Mucosa of rectum (tissue), 2 donors: ENCODE results near the gene ALKAL2.

Experiments
- H3K27ac ChIP-seq, 2 donors: one replicate each; pipeline ENCODE4 v1.7.0; 2013; ENCODE audit warnings: inconsistent platforms in 2 of 2, low read depth in 2 of 2, low read length in 2 of 2
- H3K27me3 ChIP-seq, 2 donors: one replicate each; pipeline ENCODE4 v1.7.0; 2013; ENCODE audit warnings: low read length in 2 of 2; ENCODE audit not compliant: control insufficient read depth in 2 of 2, insufficient read depth in 2 of 2
- H3K36me3 ChIP-seq, 2 donors: one replicate each; pipeline ENCODE4 v1.7.0; 2013; ENCODE audit warnings: low read length in 2 of 2; ENCODE audit not compliant: control insufficient read depth in 2 of 2, insufficient read depth in 2 of 2
- H3K4me1 ChIP-seq, 2 donors: one replicate each; pipeline ENCODE4 v1.7.0; 2013; ENCODE audit warnings: low read length in 2 of 2, mild to moderate bottlenecking in 1 of 2; ENCODE audit not compliant: control insufficient read depth in 2 of 2, insufficient read depth in 2 of 2
- H3K4me3 ChIP-seq, 2 donors: one replicate each; pipeline ENCODE4 v1.7.0; 2013; ENCODE audit warnings: low read length in 2 of 2
- H3K9ac ChIP-seq, 2 donors: one replicate each; pipeline ENCODE4 v1.7.0; 2013; ENCODE audit warnings: low read length in 2 of 2, low read depth in 1 of 2, mild to moderate bottlenecking in 1 of 2
- H3K9me3 ChIP-seq, 2 donors: one replicate each; pipeline ENCODE4 v1.7.0; 2013; ENCODE audit warnings: low read length in 2 of 2; ENCODE audit not compliant: control insufficient read depth in 2 of 2
- donor health status: healthy.
- donor health status: Normal muscosa, but diverticular disease.

ALKAL2 gene

DNA sequence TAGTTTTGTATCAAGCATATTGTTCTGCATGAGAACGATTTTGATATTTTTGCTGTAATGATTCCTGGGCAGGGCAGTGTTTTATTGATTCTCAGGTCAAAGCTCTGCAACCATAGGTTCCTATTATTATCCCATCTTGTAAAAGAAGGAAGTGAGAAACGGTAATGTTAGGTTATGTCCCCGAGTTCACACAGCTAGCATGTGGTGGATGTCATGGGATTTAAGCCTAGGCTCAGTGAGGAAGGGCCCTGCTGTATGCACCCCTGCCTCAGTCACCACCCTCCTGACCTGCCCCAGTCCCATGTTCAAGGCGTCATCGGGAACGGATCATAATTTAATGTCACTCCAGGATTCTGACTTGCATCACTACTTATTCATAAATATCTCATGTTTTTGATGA, 12.4 kb downstream of the ALKAL2 start:
- Histone ChIP-seq H3K27ac (no peak overlapping the region), H3K9ac (no peak overlapping the region), H3K36me3 (peaks cover 45 to 60% of the 10 kb centered on the region in 2 donors), H3K27me3 (no peaks in the 10 kb centered on the region), H3K9me3 (no peaks in the 10 kb centered on the region), H3K4me1 (peaks cover 0 to 2% of the 10 kb centered on the region in 2 donors), H3K4me3 (no peak overlapping the region)

DNA sequence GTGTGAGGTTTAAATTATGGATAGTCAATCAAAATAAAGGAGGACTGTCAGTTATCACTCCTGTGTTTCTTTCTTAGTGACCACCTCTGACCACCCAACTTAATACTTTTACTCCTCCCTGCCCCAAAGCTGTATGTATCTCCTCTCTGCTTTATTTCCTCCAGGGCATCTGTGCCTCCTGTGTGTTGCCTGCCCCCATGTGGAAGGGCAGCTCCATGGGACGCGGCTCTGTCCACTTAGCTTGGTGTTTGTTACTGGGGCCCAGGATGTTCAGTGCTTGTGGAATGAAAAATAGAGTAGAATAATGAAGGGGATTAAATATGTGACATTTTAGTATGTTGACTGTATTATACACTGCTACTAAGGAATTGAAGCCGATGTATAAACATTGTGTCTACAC, 13.4 kb downstream of the ALKAL2 start:
- H3K9me3 ChIP-seq = no peaks in the 10 kb centered on the region
- no peak overlapping the region for H3K9ac ChIP-seq
- H3K27me3 ChIP-seq = no peaks in the 10 kb centered on the region
- peaks cover 2 to 9% of the 10 kb centered on the region in 2 donors for H3K4me1 ChIP-seq
- peaks cover 39 to 52% of the 10 kb centered on the region in 2 donors for H3K36me3 ChIP-seq
- no peak overlapping the region for H3K4me3 ChIP-seq
- no peak overlapping the region for H3K27ac ChIP-seq

DNA sequence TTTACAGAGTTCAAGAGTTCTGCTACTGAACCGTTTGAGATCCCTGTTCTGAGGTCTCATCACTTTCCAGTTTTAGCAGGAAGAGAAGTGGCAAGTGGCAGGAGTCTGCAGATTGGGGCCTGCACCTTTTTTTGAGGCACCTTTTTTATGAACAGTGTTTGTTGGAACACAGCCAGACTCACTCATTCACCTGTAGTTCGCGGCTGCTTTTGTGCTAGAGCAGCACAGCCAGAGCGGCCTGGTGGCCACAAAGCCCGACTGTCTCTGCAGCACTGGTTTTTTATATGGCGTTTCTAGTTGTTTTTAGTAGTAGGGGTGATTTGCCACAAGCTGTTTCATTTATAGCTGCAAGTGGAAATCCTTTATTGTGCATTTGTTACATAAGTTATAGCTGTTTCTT, 14.6 kb downstream of the ALKAL2 start:
- H3K27ac ChIP-seq = no peak overlapping the region
- H3K4me3 ChIP-seq = no peak overlapping the region
- H3K9me3 ChIP-seq = no peaks in the 10 kb centered on the region
- no peak overlapping the region for H3K9ac ChIP-seq
- peaks cover 35 to 40% of the 10 kb centered on the region in 2 donors for H3K36me3 ChIP-seq
- no peaks in the 10 kb centered on the region for H3K27me3 ChIP-seq
- peaks cover 2 to 10% of the 10 kb centered on the region in 2 donors for H3K4me1 ChIP-seq

GRCh38 chr2:271917-272316, 16.0 kb downstream of the ALKAL2 start:
- no peaks in the 10 kb centered on the region for H3K9me3 ChIP-seq
- H3K4me3 ChIP-seq = no peak overlapping the region
- no peaks in the 10 kb centered on the region for H3K27me3 ChIP-seq
- no peak overlapping the region for H3K9ac ChIP-seq
- H3K4me1 ChIP-seq = peaks cover 2 to 10% of the 10 kb centered on the region in 2 donors
- H3K27ac ChIP-seq = no peak overlapping the region
- peaks cover 25 to 28% of the 10 kb centered on the region in 2 donors for H3K36me3 ChIP-seq

- Histone ChIP-seq H3K4me3 (no peak overlapping the region), H3K4me1 (peaks cover 2 to 14% of the 10 kb centered on the region in 2 donors)
These were observed 17.0 kb downstream of the ALKAL2 start for GRCh38 chr2:270861-271260.

DNA sequence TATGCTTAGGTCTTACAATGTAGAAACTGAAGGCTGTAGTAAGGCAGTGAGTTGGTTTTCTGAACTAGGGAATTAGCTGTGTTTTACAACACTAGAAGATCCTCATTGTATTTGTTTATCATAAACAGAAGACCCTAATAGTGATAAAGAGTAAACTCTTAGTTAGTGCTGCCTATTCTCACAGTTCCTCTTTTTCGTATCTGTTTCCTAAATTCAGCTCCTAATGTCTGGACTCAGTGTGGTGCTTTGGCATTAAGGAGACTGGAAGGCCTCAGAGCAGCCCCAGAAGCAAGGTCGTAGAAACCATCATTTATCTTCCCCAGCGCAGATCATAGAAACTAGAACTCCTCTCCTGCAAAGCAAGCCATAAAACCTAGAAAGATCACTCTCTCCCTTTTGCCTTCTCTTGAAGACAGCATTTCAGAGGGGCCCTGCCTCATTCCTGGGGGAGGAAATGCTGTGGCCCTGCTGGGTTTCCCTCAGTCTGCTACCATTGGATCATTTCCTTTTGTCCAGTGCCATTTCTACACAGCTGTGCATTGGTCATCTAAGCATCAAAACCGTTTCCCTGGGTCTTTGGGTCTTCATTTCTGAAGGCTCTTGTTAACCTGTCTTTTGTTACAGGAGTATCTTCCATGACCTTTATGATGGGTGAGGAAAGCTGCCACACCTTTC, 18.4 kb downstream of the ALKAL2 start:
- no peak overlapping the region for H3K9ac ChIP-seq
- no peaks in the 10 kb centered on the region for H3K27me3 ChIP-seq
- peaks cover 10 to 17% of the 10 kb centered on the region in 2 donors for H3K36me3 ChIP-seq
- H3K27ac ChIP-seq = no peak overlapping the region
- peaks cover 9 to 15% of the 10 kb centered on the region in 2 donors for H3K4me1 ChIP-seq
- H3K4me3 ChIP-seq = no peak overlapping the region
- no peaks in the 10 kb centered on the region for H3K9me3 ChIP-seq

More at GRCh38 chr2:270861-271260, 17.0 kb downstream of the ALKAL2 start:
- Histone ChIP-seq H3K27me3 (no peaks in the 10 kb centered on the region), H3K36me3 (peaks cover 15 to 19% of the 10 kb centered on the region in 2 donors), H3K9ac (no peak overlapping the region), H3K9me3 (no peaks in the 10 kb centered on the region), H3K27ac (no peak overlapping the region)

- peaks cover 8 to 12% of the 10 kb centered on the region in 2 donors for H3K36me3 ChIP-seq
- H3K9me3 ChIP-seq = no peaks in the 10 kb centered on the region
- H3K4me1 ChIP-seq = peaks cover 9 to 15% of the 10 kb centered on the region in 2 donors
- H3K27ac ChIP-seq = no peak overlapping the region
- H3K27me3 ChIP-seq = no peaks in the 10 kb centered on the region
- no peak overlapping the region for H3K9ac ChIP-seq
- no peak overlapping the region for H3K4me3 ChIP-seq
These were observed 19.6 kb downstream of the ALKAL2 start for GRCh38 chr2:268323-268722.

- Histone ChIP-seq H3K4me3 (peak within 1 kb of the TSS; percentile 94 to 95), H3K9ac (peak within 1 kb of the TSS; percentile 79 to 91), H3K4me1 (peaks cover 9 to 12% of the 10 kb centered on the region in 2 donors), H3K36me3 (peaks cover 0 to 2% of the 10 kb centered on the region in 2 donors), H3K27ac (peak within 1 kb of the TSS; percentile 93 to 95), H3K27me3 (no peaks in the 10 kb centered on the region), H3K9me3 (no peaks in the 10 kb centered on the region)
These were observed 23.1 kb downstream of the ALKAL2 start, which contains the start of gene ACP1 for GRCh38 chr2:264493-265468. ACP1 (plus strand) TSS chr2:264947; CDS start chr2:264965, 18 bp downstream.

DNA sequence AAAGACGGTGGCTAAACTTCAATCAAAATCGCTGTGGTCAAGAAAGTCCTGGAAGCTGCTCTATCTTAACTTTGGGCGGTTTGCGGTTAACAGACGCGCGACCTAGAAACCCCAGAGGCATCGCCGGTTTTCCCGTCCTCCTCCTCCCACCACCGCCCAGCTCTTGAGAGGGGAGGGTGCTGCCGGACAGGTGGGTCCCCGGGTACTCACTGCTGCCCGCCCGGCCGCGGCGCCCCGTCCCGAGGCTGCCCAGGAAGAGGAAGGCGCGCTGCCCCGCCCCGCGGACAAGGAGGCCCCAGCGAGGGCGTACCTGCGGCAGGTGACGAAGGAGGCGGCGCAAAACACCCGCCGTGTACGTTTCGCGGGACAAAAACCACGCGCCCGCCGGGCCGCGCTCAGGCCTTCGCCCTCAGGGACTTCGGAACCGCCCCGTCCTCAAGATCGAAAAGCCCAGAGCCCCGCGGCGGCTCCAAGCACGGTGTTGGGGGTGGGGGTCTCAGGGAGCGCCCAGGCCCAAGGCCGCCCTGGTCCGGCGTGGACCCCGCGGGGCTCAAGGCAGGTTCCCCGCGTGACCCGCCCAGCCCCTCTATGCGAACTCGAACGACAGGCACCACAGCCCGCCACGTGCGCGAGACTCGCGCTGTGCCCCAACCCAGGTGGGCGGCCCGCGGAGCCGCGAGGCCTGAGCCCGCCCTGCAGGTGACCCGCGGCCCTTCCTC, 24.0 kb downstream of the ALKAL2 start, which contains the start of gene SH3YL1:
SH3YL1 (minus strand) TSS at position 259 of the 719 bp plus-strand sequence; CDS start at position 211, 48 bp downstream.
- no peaks in the 10 kb centered on the region for H3K27me3 ChIP-seq
- H3K36me3 ChIP-seq = peaks cover 0 to 2% of the 10 kb centered on the region in 2 donors
- peak within 1 kb of the TSS; percentile 79 to 91 for H3K9ac ChIP-seq
- peak within 1 kb of the TSS; percentile 93 to 95 for H3K27ac ChIP-seq
- H3K9me3 ChIP-seq = no peaks in the 10 kb centered on the region
- H3K4me3 ChIP-seq = peak within 1 kb of the TSS; percentile 94 to 95
- peaks cover 7 to 8% of the 10 kb centered on the region in 2 donors for H3K4me1 ChIP-seq
